Hepatocyte (in vitro differentiated cells): ENCODE data around the gene CHRM3. TPM values are rescaled to one million over a fixed set of nuclear protein-coding genes. Genes with fewer than 3 reads are reported as not detected.

Experiments
- DNase-seq: peaks from one replicate; pipeline ENCODE4 v3.0.0-alpha.2; 2016; ENCODE audit warnings: low spot score
- H2AFZ ChIP-seq: fragments of 200-600 bp; sonication (generic); 2 replicates; pipeline ENCODE4 v1.6.0; 2016; ENCODE audit warnings: antibody characterized with exemption, mild to moderate bottlenecking
- H3K27ac ChIP-seq: fragments of 200-600 bp; sonication (generic); 2 replicates; pipeline ENCODE4 v1.5.1; 2016; ENCODE audit warnings: mild to moderate bottlenecking
- H3K27me3 ChIP-seq: fragments of 200-600 bp; sonication (generic); 2 replicates; pipeline ENCODE4 v1.6.1; 2016
- H3K36me3 ChIP-seq: fragments of 200-600 bp; sonication (generic); replicated peaks from 2 replicates; pipeline ENCODE4 v1.5.1; 2016; ENCODE audit warnings: low read depth; ENCODE audit not compliant: insufficient read depth
- H3K4me1 ChIP-seq: fragments of 200-600 bp; sonication (generic); 2 replicates; pipeline ENCODE4 v1.5.1; 2016; ENCODE audit warnings: mild to moderate bottlenecking, moderate library complexity; ENCODE audit not compliant: insufficient read depth
- H3K4me2 ChIP-seq: fragments of 200-600 bp; sonication (generic); 2 replicates; pipeline ENCODE4 v1.6.0; 2016
- H3K4me3 ChIP-seq: fragments of 200-600 bp; sonication (generic); 2 replicates; pipeline ENCODE4 v1.5.1; 2016; ENCODE audit warnings: mild to moderate bottlenecking
- H3K79me2 ChIP-seq: fragments of 200-600 bp; sonication (generic); 2 replicates; pipeline ENCODE4 v1.6.0; 2017; ENCODE audit warnings: mild to moderate bottlenecking
- H3K9me2 ChIP-seq: fragments of 200-600 bp; sonication (generic); replicated peaks from 2 replicates; pipeline ENCODE4 v1.6.0; 2017; ENCODE audit warnings: mild to moderate bottlenecking; ENCODE audit not compliant: insufficient read depth
- H3K9me3 ChIP-seq: fragments of 200-600 bp; sonication (generic); 2 replicates; pipeline ENCODE4 v1.5.1; 2016; ENCODE audit warnings: low read depth, mild to moderate bottlenecking
- H4K20me1 ChIP-seq: fragments of 200-600 bp; sonication (generic); 2 replicates; pipeline ENCODE4 v1.6.0; 2016; ENCODE audit warnings: mild to moderate bottlenecking; ENCODE audit not compliant: insufficient read depth, poor library complexity, severe bottlenecking
- CTCF ChIP-seq: fragments of 200-600 bp; sonication (generic); IDR thresholded peaks from 2 replicates; pipeline ENCODE4 v1.5.1; 2016; ENCODE audit warnings: antibody characterized with exemption, mild to moderate bottlenecking; ENCODE audit not compliant: poor library complexity
- EZH2 ChIP-seq: fragments of 200-600 bp; sonication (generic); IDR thresholded peaks from 2 replicates; pipeline ENCODE4 v1.6.1; 2016; ENCODE audit warnings: antibody characterized with exemption, mild to moderate bottlenecking, borderline replicate concordance
- EZH2phosphoT487 ChIP-seq: fragments of 200-600 bp; sonication (generic); IDR thresholded peaks from one replicate; pipeline ENCODE4 v1.6.1; 2018; ENCODE audit warnings: antibody characterized with exemption, mild to moderate bottlenecking, low read depth, moderate library complexity; ENCODE audit not compliant: unreplicated experiment, severe bottlenecking
- WGBS: methylation state at CpG from one replicate; pipeline ENCODE4 v1.1.6; 2016; ENCODE audit warnings: low lambda C conversion rate; ENCODE audit errors: missing lambda C conversion rate; 5-methylcytosine and 5-hydroxymethylcytosine counted together
- polyA plus RNA-seq: library from polyadenylated mRNA; unstranded; fragments of >200 nt; fragmentation: Nextera tagmentation; extraction: Ambion mirVana; gene quantifications from 2 replicates; pipeline ENCODE4 v1.2.1, GENCODE V29; 2016
- total RNA-seq: library from RNA; depleted of rRNA; stranded (reverse); fragments of >200 nt; gene quantifications from 2 replicates; pipeline ENCODE4 v1.2.3, GENCODE V29; 2014

The CHRM3 gene
- 5.5 and 6.6 TPM in 2 replicates for total RNA-seq
- polyA plus RNA-seq: 2.5 and 5.7 TPM in 2 replicates

- Histone ChIP-seq H3K9me2 (no peaks in the 10 kb centered on the region), H3K36me3 (no peaks in the 10 kb centered on the region), H3K4me2 (peak within 1 kb of the TSS; percentile 99), H3K79me2 (peaks cover 6% of the 10 kb centered on the region), H3K27me3 (peaks cover 74% of the 10 kb centered on the region), H3K4me1 (peaks cover 5% of the 10 kb centered on the region), H3K27ac (no peak within 1 kb of the TSS), H3K9me3 (no peaks in the 10 kb centered on the region), H4K20me1 (no peaks in the 10 kb centered on the region), H2AFZ (peak within 1 kb of the TSS; percentile 87), H3K4me3 (peak within 1 kb of the TSS; percentile 63)
- peak; percentile 75 for DNase-seq
- TF ChIP-seq CTCF (no peak), EZH2 (peak; percentile 17)
- 1% methylated on average over 80 of the region's 82 CpGs for WGBS
These were observed at the start of gene CHRM3 for GRCh38 chr1:239386453-239387303. TSS of gene CHRM3 (plus strand) at chr1:239386568. CDS start at chr1:239907452, 520,884 bp downstream.

- 24% methylated on average over 6 of the region's 6 CpGs for WGBS
- no peak for DNase-seq
- H4K20me1 ChIP-seq: no peaks in the 10 kb centered on the region
- H3K9me2 ChIP-seq: no peaks in the 10 kb centered on the region
- H2AFZ ChIP-seq: no peak overlapping the region
- no peak overlapping the region for H3K4me2 ChIP-seq
- H3K27ac ChIP-seq: no peak overlapping the region
- TF ChIP-seq CTCF (no peak), EZH2phosphoT487 (no peak), EZH2 (no peak)
- no peaks in the 10 kb centered on the region for H3K36me3 ChIP-seq
- H3K4me1 ChIP-seq: no peaks in the 10 kb centered on the region
- no peaks in the 10 kb centered on the region for H3K27me3 ChIP-seq
- no peaks in the 10 kb centered on the region for H3K79me2 ChIP-seq
- H3K4me3 ChIP-seq: no peak overlapping the region
- no peaks in the 10 kb centered on the region for H3K9me3 ChIP-seq
These were observed 48.5 kb upstream of the CHRM3 start for GRCh38 chr1:239337799-239338430.

- H2AFZ ChIP-seq: no peak overlapping the region
- no peaks in the 10 kb centered on the region for H3K9me3 ChIP-seq
- TF ChIP-seq EZH2 (no peak), CTCF (no peak), EZH2phosphoT487 (no peak)
- H3K4me2 ChIP-seq: no peak overlapping the region
- H3K36me3 ChIP-seq: no peaks in the 10 kb centered on the region
- no peak overlapping the region for H3K27ac ChIP-seq
- no peaks in the 10 kb centered on the region for H4K20me1 ChIP-seq
- no peaks in the 10 kb centered on the region for H3K27me3 ChIP-seq
- H3K9me2 ChIP-seq: no peaks in the 10 kb centered on the region
- 78% methylated on average over 2 of the region's 2 CpGs for WGBS
- no peak for DNase-seq
- no peaks in the 10 kb centered on the region for H3K79me2 ChIP-seq
- H3K4me1 ChIP-seq: no peaks in the 10 kb centered on the region
- no peak overlapping the region for H3K4me3 ChIP-seq
These were observed 38.6 kb upstream of the CHRM3 start for GRCh38 chr1:239347776-239348175.
